A172 (cell line): ENCODE results near the gene CFAP161. TPM values are rescaled to one million over a fixed set of nuclear protein-coding genes. Genes with fewer than 3 reads are reported as not detected.

Experiments used
- DNase-seq: peaks from one replicate; pipeline ENCODE4 v3.0.0-alpha.2; 2015; ENCODE audit warnings: low spot score
- total RNA-seq: library from RNA; depleted of rRNA; stranded (reverse); fragments of >200 nt; shearing (Covaris generic); gene quantifications from 2 replicates; pipeline ENCODE4 v1.2.3, GENCODE V29; 2014; rRNA removed

The CFAP161 gene
- total RNA-seq, 1 experiment from 2014 or later, result not detected

DNA sequence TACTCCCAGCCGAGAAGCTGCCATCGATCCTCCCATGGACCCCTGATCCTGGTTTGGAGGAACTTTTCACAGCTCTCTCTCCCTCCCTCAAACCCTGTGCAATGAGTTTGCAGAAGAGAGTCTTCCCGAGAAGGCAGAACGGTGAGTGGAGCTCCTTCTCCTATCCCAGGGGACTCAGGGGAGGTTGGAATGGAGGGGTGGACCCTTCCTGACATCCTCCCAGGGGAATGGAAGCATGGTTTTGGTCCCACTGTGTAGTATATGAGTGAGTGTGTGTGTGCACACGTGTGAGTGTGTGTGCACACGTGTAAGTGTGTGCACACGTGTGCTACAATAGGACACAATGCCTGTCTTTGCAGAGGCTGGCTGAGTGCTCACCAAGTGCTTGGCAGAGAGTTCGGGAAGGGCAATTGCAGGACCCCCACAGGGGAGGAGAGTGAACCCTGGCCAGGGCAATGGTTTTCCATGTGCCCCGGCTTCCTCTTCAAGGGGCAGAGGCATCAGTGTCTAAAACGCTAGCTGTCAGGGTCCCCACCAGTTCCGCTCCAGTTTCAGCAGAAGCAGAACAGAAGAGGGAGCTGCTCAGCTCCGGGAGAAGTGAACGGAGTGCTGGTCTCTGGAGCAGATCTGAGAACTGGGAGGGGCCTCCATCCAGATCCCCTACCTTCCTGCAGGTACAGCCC, 48.8 kb downstream of the CFAP161 start:
- DNase-seq, result no peak

DNA sequence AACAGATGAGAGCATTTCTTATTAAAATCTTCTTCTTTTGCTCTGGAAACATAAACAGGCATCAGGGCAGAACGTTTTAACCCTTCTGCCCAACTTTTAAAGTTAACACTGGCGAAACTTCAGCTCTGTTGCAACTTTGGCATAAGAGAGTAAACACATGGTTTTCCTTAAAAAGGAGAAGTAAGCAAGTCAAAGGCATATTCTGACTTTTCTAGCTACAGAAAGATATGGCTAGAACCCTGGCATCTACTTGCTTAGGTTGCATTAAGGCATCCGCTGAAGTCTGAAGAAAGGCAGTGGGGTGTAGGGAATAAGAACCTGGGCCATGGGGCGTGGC, 49.3 kb downstream of the CFAP161 start:
- no peak for DNase-seq

DNA sequence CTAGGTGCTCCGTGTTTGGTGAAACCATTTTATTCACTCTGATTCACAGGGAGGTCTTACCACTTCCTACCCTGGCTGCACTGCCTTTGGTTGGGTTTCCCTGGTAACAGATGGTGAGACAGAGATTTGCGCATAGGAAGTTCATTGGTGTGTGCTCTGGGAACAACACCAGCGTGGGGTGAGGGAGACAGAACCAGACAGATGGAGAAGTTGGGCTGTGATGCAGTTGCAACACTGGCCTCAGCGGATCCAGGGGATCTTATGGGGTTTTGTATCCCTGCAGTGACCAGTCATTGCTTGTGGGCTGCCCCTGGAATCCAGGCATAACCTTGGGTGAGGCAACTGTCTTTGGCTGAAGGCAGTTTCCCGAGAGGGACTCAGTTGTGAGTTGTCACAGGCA, 50.1 kb downstream of the CFAP161 start:
- no peak for DNase-seq

DNA sequence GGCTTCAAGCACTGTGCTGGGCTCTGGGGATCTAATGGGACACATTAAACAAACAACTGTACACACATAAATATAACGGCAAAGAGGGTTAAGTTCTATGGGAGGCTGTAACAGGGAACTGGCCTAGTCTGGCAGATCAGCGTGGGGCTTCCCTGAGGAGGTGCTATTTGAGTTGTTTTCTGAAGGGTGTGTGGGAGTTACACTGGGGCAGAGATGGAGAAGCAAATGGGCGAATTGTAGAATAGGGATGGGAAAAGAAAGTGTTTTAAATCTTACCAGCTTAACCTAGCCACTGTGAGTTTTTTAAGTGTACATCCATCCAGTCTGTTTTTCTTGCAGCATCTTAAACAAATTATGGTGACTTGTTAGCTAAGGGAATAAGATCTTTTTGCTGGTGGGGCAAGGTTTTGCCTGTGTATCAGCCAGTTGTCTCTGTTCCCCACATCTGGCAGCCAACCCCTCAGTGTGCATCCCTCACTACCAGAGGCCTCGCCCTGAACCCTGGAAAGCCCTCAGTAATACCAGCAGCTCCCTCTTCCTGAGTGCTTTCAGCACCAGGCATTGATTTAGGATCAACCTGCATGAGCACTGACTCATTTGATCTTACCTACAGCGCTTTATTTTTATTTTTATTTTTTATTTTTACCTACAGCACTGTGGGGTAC, 51.7 kb downstream of the CFAP161 start:
- no peak for DNase-seq

DNA sequence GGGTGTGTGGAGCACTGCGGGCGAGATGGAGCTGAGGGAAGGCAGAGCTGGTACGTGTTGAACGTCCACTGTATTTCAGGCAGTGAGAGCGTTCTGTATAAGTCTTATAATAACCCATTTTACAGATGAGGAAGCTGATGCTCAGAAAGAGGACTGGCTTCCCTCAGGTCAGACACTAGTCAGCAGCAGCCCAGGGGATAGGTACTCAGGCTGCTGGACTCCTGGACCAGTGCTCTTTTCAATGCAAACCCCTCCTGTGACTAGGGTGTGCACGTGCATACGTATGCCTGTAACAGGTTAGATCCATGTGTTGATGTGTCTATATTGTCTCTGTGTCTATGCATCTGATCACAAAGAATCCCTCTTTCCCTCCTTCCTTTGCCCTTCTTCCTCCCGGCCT, 54.3 kb downstream of the CFAP161 start:
- DNase-seq, result no peak

DNA sequence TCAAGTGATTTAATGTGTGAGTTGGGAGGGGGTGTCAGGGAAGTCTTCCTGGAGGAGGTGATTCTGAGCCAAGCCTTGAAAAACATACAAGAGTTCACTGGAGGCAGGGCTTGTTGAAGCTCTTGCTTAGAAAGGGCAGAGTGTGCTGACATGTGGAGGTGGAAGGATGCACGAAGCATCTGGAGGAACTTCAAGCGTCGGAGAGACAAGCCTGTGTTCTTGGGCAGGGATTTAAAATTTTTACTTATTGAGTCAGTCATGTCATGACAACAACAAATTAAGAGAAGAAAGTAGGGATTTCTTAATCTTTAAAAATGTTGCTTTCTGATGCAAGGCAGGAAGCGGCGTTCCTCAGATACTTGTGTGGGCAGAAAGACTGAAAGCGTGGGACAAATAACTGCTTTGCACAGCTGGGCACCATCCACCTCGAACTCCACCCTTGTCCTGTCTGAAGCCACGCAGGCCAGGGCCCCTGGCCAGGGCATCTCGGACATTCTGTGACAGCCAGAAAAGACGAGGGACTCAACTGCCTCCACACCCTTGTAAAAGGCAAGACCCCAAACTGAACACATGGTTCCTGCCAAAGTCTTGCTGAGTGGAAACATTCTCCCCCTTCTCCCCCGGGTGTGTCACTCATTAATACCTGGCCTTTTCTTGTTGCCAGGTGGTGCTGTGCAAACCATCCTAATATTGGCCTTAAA, 55.7 kb downstream of the CFAP161 start:
- peak; percentile 11 for DNase-seq

DNA sequence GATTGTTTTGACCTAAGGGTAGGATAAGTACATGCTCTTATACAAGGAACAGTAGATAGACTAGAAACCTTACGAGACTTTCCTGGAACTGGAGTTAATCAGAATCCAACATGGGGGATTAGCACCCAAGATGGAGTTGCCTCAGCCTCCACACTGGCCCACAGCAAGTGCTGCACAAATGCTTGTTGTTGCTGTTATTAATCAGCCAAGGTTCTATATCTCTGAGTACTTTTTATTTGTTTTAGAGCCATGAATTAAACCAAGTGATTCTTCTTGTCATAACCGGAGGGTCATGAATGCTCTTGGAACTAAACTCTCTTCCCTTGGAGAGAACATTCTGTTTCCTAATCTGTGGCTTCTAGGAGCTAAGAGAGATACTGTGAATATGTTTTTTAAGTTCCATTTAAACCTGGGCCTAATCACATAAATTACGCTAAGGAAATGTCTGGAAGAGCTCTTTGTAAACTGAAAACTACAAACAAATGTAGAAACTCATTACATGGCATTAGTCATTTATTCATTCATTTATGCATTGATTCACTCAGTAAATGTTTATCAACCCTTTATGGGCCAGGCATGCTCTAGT, 56.9 kb downstream of the CFAP161 start:
- DNase-seq, result no peak

DNA sequence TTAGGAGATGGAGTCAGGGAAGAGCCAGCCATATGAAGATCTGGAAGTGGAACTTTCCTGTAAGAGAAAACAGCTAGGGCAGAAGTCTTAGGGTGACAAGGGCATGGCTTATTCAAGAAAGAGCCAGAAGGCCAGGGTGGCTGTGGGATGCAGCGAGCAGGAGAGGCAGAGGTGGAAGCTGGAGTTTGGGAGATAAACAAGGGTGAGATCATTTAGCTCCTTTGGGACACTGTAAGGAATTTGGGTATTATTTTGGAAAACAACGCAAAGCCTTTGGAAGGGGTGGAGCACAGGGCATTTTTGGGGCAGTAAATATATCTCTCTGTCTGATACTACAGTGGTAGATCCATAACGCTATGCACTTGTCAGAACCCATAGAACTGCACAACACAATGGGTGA, 57.6 kb downstream of the CFAP161 start:
- no peak for DNase-seq

DNA sequence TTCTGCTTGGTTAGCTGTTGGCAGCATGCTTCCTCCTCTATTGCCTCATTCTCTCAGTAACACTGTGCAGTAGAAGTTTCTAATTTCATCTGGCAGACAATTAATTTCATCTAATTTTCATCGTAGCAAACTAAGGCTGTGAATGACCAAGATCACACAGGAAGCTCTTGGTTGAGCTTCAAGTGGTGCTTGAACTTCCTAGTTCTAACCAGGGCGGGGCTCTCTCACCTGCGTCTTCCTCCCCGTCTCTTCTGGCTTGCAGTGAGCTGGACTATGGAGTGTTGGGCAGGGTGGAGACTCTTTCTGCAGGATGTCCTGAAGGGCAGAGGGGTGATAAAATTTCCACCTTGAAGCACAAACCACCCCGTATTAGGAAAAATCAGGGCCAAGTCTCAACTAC, 60.7 kb downstream of the CFAP161 start:
- no peak for DNase-seq

DNA sequence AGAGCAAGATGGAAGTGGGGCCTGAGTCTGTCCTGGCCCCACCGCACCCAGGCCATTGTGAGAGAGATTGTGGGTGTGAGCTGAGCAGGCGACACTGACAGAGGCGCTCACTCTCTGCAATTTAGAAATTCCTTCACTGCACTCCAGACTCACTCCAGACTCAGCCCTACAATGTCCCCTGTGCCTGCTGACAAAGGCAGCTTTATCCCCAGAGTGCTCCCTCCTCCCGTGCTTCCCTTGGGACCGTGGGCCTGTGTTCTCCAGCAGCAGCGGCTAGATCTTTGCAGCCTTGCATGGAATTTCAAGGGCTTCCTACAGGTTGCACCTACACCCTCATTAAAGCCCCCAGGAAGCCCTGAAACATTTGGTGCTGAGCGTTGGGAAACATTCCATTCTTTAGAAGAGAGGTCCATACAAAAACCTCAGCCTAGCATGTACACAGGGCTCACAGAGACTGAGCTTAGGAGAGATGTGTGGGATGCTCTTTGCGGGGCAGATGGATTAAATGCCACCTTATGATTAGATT, 61.3 kb downstream of the CFAP161 start:
- DNase-seq, result no peak

DNA sequence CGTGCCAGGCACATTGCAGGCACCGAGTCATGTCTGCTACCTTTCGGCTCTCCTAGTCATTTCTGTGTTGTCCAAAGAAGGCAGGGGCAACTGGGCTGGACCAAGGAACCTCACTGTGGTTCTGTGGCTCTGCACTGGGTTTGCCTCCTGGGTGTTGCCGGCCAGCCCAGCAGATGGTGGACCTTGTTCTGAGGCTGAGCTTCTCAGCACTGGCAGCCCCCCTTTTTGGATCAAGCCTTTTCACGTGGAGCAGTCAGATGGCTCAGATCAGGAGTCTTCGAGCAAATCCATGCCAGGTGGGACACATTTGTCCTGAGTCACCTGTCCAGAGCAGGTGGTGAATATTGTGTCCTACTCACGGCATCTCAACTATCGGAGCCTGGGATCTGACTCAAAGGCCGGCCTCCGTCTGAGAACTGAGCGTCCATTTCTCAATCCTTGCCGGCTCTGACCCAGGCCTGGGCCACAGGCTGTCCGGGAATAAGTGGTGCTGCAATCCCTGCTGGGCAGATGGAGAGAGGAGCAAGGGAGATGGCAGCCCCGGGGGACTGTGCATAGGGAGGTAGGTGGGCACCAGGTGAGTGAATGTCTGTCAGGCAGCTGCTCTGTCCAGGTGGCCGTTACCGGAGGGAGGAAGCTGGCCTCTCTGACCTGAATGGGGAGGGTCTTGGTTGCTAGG, 62.6 kb downstream of the CFAP161 start, which contains the start of gene IL16:
Gene IL16 (plus strand): TSS at position 304 of the 679 bp plus-strand sequence. CDS start 28,521 bp downstream, outside the sequence.
- no peak for DNase-seq

DNA sequence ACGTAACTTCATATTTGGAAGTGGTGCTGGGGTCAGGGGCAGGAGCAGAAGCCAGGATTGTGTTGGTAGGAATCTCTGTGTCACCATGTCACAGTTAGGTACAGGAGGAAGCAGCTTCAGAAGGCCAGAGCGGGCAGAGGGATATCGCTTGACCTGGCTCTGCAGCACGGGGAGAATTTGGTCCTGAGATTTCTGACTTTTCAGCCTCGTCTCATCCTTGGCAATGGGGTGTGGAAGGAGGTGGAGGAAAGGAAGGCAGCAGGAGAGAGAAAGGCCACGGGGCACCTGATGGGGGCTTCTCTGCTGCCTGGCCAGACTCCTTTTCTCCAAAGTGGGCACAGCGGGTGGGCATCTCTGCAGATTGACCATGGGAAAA, 63.2 kb downstream of the CFAP161 start:
- no peak for DNase-seq

DNA sequence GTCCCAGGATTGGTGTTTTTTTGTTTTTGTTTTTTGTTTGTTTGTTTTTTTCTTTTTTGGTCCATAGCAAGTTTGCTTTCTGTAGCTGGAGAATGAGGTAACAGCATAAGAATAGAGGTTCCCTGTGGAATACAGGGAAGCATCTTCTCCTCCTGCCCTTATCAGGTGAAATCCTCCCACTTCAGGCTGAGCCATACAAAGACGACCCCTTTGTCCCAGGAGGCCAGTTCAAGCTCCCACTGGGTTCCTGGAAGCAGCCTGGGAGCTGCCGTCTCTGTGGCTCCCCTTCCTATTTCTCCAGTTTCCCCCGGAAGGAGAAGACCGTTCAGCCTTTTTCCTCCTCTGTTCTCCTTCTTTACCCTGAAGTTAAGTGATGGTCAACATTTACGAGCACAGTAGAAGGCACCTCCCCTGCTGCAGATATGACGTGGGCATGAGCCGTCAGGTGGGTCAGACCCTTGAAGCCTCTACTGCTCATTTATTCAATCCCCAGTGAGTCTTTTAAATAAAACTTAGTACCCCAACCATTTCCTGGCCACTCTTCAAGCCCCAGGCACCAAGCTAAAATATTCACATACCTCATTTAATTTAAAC, 63.7 kb downstream of the CFAP161 start:
- no peak for DNase-seq

Other genes with a start within 250 kb of the CFAP161 start
- gene MESD, start 144.5 kb upstream of the CFAP161 start, total RNA-seq, result 19.5 and 20.2 TPM in 2 replicates
- 9.4 and 11.8 TPM in 2 replicates for gene TLNRD1, start 133.3 kb upstream of the CFAP161 start, total RNA-seq
- gene IL16, start 62.6 kb downstream of the CFAP161 start, total RNA-seq, result 0.02 TPM in 1 of 2 replicates, not detected in the other
- gene STARD5, start 189.9 kb downstream of the CFAP161 start, total RNA-seq, result 0.86 and 1.7 TPM in 2 replicates
- not detected in 2 replicates for gene TMC3, start 239.9 kb downstream of the CFAP161 start, total RNA-seq